Suppressor macrophage treated with lipopolysaccharide for 4 hours (primary cell): ENCODE measurements around the gene SNRNP35.
A peak's percentile ranks its signal among the peaks of the same experiment; 100 is the strongest.
"Not testable (repeated sequence)": the region's sequence is repeated elsewhere in the genome, so short reads cannot be mapped to it uniquely, and the experiment has no call there.

Source experiments
- DNase-seq: peaks from one replicate; pipeline ENCODE4 v3.0.0-alpha.2; 2020

Gene SNRNP35

GRCh38 chr12:123491056-123491455, 33.1 kb downstream of the SNRNP35 start:
- DNase-seq = no peak

- DNase-seq = no peak
These were observed 33.5 kb downstream of the SNRNP35 start for GRCh38 chr12:123491481-123491880.

- peak; percentile 54 for DNase-seq
These were observed 34.5 kb downstream of the SNRNP35 start for GRCh38 chr12:123492339-123493039.

- DNase-seq = no peak
These were observed 36.3 kb downstream of the SNRNP35 start for GRCh38 chr12:123494124-123494851.

- no peak for DNase-seq
These were observed 39.1 kb downstream of the SNRNP35 start for GRCh38 chr12:123497065-123497464.

- DNase-seq = no peak
These were observed 40.3 kb downstream of the SNRNP35 start for GRCh38 chr12:123498126-123498825.

GRCh38 chr12:123499332-123499731, 41.4 kb downstream of the SNRNP35 start:
- DNase-seq = no peak

GRCh38 chr12:123502163-123502704, 44.3 kb downstream of the SNRNP35 start:
- DNase-seq = no peak

- no peak for DNase-seq
These were observed 48.3 kb downstream of the SNRNP35 start for GRCh38 chr12:123506059-123506842.

GRCh38 chr12:123506843-123507236, 48.9 kb downstream of the SNRNP35 start:
- DNase-seq = no peak

GRCh38 chr12:123512838-123513665, 55.1 kb downstream of the SNRNP35 start:
- DNase-seq = no peak

GRCh38 chr12:123513805-123514204, 55.9 kb downstream of the SNRNP35 start:
- DNase-seq = no peak

GRCh38 chr12:123514582-123515221, 56.8 kb downstream of the SNRNP35 start:
- not testable (repeated sequence) for DNase-seq

GRCh38 chr12:123516216-123516780, 58.4 kb downstream of the SNRNP35 start:
- no peak for DNase-seq
